Endothelial cell (in vitro differentiated cells): Measurements from ENCODE around the gene FBXO33. TPM values are rescaled to one million over a fixed set of nuclear protein-coding genes. Genes with fewer than 3 reads are reported as not detected.

Experiments used
- DNase-seq: peaks from one replicate; pipeline ENCODE4 v3.0.0; 2021; ENCODE audit warnings: low spot score
- H3K27ac Mint-ChIP-seq: one replicate; pipeline ENCODE4 v1.8.0; 2021; ENCODE audit warnings: mixed read lengths, inconsistent platforms; ENCODE audit not compliant: unreplicated experiment
- H3K27me3 Mint-ChIP-seq: one replicate; pipeline ENCODE4 v1.8.0; 2021; ENCODE audit warnings: mild to moderate bottlenecking, moderate library complexity, mixed read lengths, inconsistent platforms; ENCODE audit not compliant: unreplicated experiment
- H3K36me3 Mint-ChIP-seq: one replicate; pipeline ENCODE4 v1.8.0; 2021; ENCODE audit warnings: mild to moderate bottlenecking, low read depth, mixed read lengths, inconsistent platforms; ENCODE audit not compliant: unreplicated experiment
- H3K4me1 Mint-ChIP-seq: one replicate; pipeline ENCODE4 v1.8.0; 2021; ENCODE audit warnings: mild to moderate bottlenecking, mixed read lengths, inconsistent platforms; ENCODE audit not compliant: unreplicated experiment
- H3K4me3 Mint-ChIP-seq: one replicate; pipeline ENCODE4 v1.8.0; 2021; ENCODE audit warnings: mild to moderate bottlenecking, mixed read lengths, inconsistent platforms; ENCODE audit not compliant: unreplicated experiment
- H3K9me3 Mint-ChIP-seq: one replicate; pipeline ENCODE4 v1.8.0; 2021; ENCODE audit warnings: mixed read lengths, inconsistent platforms; ENCODE audit not compliant: unreplicated experiment
- CTCF ChIP-seq: fragments of 200-600 bp; sonication (generic); IDR thresholded peaks from one replicate; pipeline ENCODE4 v1.5.0; 2021; ENCODE audit warnings: antibody characterized with exemption; ENCODE audit not compliant: unreplicated experiment
- total RNA-seq: library from RNA; stranded (reverse); fragmentation: NEBNext Ultra II Directional; extraction: Animal tissue kit (Norgen Biotek cat#: 25700); gene quantifications from one replicate; pipeline ENCODE4 v1.2.1, GENCODE V29; 2021; ENCODE audit not compliant: unreplicated experiment

FBXO33 gene
- total RNA-seq, 1 donor from 2014 or later, result 11.9 TPM

- Mint-ChIP-seq H3K4me3 (no peak overlapping the region), H3K36me3 (no peaks in the 10 kb centered on the region), H3K4me1 (peaks cover 9% of the 10 kb centered on the region), H3K27ac (no peak overlapping the region), H3K9me3 (no peaks in the 10 kb centered on the region), H3K27me3 (no peaks in the 10 kb centered on the region)
- DNase-seq, result no peak
- no peak for TF ChIP-seq CTCF
Observed at GRCh38 chr14:39452680-39453079, 20.4 kb upstream of the FBXO33 start.

- Mint-ChIP-seq H3K27ac (no peak overlapping the region), H3K4me1 (peaks cover 9% of the 10 kb centered on the region), H3K9me3 (no peaks in the 10 kb centered on the region), H3K4me3 (no peak overlapping the region), H3K36me3 (no peaks in the 10 kb centered on the region), H3K27me3 (no peaks in the 10 kb centered on the region)
- TF ChIP-seq CTCF, result no peak
- DNase-seq, result no peak
Observed at GRCh38 chr14:39451811-39452210, 19.6 kb upstream of the FBXO33 start.

DNA sequence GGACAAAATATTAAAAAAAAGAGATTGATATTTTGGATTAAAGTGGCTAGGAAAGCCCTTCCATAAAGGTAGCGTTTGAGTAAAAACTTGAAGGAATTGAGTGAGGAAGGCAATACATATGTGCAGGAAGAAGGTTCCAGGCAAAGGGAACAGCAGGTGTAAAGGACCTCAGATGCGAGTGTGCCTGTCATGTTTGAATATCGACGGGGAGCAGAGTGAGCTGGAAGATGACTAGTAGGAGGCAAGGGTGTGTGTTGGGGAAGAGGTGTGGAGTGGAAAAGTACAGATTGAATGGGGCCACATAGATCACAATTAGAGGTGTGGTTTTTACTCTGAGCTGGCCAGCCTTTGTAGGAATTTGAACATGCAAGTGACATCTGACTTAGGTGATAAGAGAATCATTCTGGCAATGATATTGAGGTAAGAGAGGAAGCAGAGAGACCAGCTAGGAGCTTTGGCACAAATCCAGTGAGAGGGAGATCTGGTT is 15.0 kb upstream of the FBXO33 start:
- no peaks in the 10 kb centered on the region for H3K9me3 Mint-ChIP-seq
- no peaks in the 10 kb centered on the region for H3K4me1 Mint-ChIP-seq
- no peak overlapping the region for H3K27ac Mint-ChIP-seq
- no peak for TF ChIP-seq CTCF
- peaks cover 4% of the 10 kb centered on the region for H3K36me3 Mint-ChIP-seq
- DNase-seq, result no peak
- H3K27me3 Mint-ChIP-seq, result no peaks in the 10 kb centered on the region
- no peak overlapping the region for H3K4me3 Mint-ChIP-seq

DNA sequence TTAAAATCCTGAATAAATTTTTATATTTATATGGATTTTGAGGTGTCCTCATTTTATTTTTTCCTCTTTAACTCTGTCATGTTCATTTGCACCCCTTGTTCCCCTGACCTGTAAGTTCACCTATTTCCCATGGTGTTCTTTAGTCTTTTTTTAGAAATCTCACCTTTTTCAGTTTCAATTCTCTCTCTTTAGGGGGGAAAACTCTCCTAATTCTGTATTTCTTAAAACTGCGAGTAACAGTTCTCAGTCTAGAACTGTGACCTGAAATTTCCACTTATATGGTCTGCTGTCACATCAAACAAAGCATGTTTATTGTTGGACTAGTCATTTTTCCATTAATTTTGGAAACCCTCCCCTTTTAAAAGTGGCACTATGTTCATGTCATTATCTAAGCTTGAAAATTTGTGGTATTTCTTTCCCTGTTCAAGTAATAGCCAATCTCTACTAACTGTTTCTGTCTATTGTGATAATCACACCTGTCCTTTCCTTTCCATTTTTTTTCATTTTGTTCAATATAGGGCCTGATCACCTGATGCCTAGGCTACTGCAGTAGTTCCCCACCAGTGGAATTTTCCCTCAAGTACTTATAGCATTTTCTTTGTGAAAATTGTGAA is 14.0 kb upstream of the FBXO33 start:
- peaks cover 12% of the 10 kb centered on the region for H3K36me3 Mint-ChIP-seq
- TF ChIP-seq CTCF, result no peak
- H3K9me3 Mint-ChIP-seq, result no peaks in the 10 kb centered on the region
- no peak overlapping the region for H3K27ac Mint-ChIP-seq
- peaks cover 2% of the 10 kb centered on the region for H3K4me1 Mint-ChIP-seq
- DNase-seq, result no peak
- H3K4me3 Mint-ChIP-seq, result no peak overlapping the region
- H3K27me3 Mint-ChIP-seq, result no peaks in the 10 kb centered on the region

DNA sequence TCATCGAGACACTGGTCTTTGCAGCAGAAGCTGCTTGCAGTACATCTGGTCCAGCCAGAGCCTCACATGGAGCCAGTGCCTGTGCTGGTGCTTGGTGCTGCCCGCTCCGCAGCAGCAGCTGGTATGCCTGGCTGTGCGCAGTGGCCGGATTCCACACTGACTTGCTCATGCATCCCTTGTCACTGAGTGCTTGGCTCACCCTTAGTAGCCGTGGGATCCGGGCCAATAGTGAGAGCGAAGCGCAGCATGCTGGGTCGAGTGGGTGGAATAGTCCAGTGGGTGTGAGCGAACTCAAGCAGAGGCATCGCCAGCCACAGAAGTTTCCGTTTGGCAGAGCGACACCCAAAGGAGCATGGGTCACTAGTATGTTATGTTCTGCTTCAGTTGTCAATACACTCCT is 10.1 kb upstream of the FBXO33 start:
- Mint-ChIP-seq H3K4me1 (peaks cover 2% of the 10 kb centered on the region), H3K27ac (no peak overlapping the region), H3K4me3 (no peak overlapping the region), H3K27me3 (no peaks in the 10 kb centered on the region), H3K9me3 (no peaks in the 10 kb centered on the region), H3K36me3 (peaks cover 14% of the 10 kb centered on the region)
- DNase-seq, result no peak
- no peak for TF ChIP-seq CTCF
